ENCODE results near the gene TNIK.

The TNIK gene

DNA sequence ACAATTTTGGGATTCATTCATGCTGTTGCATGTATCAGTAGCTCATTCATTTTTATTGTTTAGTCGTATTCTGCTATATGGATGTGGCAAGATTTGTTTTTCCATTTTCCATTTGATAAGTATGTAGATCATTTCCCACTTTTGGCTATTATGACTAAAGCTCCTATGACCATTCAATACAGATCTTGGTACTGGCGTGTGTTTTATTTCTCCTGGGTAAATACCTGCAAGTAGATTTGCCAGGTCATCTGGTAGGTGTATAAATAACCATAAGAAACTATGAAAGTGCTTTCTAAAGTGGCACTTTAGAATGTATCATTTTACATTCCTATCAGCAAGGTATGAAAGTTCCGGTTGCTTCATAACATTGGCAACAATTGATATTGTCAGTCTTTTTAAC is 124.6 kb downstream of the TNIK start:
- DNase-seq = no peak

DNA sequence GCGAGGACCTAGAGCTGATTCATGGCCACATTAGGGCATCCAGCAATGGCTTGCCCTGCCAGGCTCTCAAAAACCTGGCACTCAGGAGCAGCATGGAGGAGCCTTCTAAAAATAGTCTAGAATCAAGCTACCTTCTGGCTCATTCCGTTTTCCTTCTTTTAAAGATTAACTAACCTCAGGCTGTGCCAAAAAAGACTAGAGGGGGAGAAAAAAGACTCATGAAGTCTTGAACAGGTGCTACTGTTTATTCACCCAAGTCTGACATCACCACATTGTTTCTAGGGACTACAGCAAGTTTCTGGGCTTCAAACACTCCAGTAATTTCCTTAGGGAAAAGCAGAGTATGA is 125.8 kb downstream of the TNIK start:
- no peak for DNase-seq

DNA sequence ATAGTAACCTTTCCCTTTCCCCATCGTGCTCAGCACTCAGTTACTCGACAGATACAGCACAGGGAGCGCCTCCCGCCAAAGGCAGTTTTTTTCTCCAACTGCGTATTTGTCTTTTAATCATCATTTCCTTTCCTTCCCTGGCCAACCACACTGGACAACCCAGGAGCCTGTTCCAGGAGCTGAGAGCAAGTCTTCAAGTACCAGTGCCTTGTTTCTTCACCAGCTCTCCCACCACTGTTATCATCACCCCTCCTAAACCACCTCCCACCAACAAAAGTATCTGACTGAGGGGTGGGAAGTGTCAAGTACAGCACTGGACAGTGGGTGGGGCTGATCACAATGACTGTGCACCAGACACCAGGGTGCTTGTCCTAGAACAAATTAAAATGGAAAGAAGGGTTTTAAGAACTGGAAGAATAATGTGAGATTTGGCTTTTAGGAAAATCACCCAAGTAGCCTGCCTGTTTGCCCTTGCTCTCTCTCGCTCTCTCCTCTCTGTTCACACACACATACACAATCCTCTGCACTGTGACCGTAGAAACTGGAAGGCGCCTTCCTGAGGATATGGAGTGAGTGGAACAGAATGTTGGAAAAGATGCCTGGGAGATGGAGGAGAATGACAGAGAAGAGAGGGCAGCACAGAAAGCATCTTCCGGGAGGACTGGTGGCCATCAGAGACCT is 126.3 kb downstream of the TNIK start:
- no peak for DNase-seq

DNA sequence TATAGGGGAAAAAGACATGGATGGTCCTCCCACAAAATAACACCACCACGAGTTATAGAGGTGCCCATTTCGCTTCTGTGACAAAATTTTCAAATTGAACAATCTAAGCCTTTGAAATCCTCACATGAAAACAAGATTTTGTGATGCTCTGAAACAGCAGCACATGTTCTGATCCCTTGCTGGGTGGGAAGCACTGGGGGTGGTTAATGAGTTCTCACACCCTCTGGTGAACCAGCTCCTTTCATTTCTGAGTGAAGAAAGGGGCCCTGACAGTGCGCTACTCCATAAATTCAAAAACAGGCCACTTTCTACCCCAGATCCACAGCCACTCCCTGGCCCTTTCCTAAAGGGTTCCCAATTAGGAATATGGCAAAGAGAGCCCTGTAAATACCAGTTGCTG is 129.3 kb downstream of the TNIK start:
- DNase-seq = no peak

DNA sequence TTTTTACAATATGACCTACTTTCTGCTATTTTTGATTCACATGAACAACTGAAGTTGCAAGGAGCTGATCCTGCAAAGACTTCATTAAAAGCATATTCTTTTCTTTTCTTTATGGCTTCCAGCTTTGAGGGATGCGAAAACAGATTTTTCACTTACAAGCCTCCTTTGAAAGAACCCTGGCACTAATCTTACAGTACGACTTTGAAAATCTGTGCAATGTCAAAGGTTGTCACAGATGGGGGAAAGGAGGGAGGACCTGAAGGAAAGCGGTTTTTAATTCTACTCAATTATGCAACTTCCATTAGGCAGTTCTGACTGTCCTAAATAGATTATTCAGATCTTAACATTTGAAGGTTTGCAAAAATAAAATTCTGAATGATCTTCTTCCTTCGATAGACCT is 130.5 kb downstream of the TNIK start:
- DNase-seq = no peak

DNA sequence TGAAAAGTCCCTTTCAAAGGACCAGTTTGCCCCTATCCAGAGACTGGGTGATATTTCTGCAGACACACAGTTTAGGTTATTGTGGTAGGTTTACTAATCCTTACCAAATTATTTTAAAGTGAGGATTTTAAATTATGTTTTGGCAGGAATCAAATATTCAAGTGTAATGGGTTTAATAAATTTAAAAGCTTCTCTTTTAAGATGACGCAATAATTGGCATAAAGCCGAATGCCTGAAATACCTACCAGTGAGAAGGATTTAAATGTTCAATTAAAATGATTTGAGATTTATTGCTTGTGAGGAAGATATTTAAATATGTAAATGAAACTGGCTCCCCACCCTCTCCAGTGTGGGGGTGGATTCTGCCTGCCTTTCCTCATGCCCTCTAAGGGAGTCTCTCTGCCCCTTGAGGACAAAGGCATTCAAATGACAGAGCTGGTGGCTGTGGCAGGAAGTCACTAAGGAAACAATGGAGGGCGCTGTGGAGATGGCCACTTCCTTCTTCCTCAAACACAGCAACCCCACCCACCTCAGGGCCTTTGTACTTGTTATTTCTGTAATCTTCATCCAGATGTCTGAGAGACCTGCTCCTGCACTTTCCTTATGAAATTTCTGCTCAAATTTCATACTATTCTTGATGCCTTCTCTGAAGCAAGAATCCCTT is 131.7 kb downstream of the TNIK start:
- DNase-seq = no peak

DNA sequence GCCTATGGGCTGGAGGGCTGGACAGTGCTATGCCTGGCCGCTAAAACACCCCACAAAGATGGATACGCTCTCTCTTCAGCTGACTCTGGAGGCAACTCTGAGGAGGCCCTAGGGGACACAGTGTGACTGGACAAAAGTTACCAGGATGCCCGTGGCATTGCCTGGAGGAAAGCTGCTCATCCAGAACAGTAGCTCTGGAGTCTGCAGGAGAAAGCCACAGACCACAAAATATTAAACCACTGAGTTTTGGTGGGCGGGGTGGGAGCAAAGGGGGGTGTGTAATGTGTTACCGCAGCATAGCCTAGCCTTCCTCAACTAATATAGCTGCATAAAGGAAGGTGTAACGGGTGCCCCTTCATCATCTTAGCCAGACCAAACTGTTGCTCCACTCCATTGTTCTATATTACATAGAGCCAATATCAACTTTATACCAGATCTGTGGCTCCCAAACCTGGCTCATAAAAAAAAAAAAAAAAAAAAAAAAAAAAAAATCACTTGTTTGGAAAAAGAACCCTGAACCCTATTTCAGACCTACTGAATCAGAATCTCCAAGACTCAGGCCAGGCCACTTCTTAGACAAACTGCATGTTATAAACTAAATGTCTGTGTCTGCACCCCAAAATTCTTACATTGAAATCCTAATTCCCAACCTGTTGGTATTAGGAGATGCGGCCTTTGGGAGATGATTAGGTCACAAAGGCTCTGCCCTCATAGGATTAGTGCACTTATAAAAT is 132.6 kb downstream of the TNIK start:
- DNase-seq = no peak

DNA sequence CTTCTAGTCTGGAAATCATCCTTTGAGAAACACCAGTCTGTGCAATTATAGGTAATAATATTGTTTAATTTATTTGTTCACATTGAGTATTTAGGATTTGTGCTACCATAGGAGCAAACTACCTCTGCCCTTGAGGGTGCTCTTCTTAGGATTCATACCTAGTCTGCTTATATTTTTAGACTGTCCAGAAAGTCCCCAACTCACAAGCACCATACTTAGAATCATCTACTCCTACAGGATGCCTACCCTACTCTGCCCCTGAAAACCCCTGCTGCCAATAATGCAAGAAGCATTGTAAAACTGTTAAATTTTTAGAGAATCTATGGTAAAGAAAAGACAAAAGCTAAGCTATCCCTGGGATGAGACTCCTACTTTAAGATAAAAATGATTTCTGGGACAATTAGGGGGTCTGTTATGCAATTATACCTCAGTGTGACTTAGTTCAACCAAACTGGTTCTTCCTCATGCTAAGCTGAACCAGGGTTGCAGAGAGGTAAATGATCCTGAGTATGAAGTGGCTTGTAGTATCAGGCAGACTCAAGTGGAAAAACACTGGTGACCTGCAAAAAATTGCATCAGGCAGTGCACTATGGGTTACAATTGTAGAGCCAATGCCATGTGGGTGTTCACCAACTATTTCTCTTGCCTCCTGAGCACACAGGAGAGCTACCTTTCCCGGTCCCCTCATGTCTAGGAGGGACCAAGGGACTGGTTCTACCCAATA is 133.3 kb downstream of the TNIK start:
- no peak for DNase-seq

DNA sequence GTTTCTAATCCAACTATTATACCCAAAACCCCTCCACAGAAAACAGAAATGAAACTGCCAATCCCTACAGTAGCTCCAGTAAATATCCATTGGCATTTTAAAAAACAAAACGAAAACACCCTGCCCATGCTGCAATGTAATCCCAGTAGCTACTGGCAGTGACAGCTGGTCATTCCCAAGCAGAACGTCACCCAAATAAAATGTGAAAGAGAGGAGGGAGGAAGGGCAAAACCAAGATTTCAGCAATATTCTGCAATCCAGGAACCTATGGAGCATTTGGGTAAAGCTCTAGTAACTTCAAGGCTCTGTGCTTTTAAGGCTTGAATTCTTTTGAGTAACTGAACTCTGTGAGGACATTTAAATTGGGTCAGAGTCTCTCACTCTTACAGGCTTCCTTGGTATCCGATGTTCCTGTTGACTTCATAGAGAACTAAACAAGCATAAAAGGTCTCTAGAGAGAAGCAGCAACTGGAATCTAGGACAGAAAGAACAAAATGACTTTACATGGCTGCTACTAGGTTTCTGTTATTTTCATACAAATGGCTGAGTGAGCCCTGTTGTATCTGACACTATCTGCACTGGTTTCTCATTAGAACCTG is 136.2 kb downstream of the TNIK start:
- DNase-seq = no peak

DNA sequence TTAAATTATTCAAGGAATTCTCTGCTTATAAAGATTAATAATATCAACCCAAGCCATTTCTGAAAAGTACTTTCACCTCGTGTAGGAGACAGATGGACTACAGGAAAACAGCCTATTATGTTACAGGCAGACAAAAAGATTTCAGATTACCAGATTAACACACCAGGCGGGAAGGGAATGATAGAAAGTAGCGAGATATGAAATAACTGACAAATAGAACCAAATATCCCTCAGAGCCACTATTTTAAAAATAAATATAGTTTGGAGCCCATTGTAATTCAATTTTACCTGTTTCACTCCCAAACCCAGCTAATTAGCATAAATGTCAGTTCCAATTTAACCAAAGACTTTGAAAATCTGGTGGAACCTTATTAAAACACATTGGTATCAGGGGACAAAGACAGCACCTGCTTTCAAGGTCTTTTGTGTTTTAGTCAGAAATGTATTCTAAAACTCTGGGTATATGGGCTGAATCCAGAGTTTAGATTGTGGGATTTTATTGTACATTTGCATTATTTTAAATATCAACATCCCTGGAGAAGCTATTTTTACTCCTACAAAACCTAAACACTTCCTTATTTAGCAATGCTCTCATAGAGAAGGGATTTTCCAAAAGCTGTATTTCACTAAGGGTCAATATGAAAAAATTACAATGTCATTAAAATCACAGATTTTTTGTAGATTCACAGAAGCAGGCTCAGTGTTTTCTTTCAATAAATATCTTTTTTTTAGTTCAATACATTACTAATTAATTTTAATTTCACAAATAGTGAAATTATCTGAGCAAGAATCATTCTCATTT is 138.4 kb downstream of the TNIK start:
- no peak for DNase-seq

DNA sequence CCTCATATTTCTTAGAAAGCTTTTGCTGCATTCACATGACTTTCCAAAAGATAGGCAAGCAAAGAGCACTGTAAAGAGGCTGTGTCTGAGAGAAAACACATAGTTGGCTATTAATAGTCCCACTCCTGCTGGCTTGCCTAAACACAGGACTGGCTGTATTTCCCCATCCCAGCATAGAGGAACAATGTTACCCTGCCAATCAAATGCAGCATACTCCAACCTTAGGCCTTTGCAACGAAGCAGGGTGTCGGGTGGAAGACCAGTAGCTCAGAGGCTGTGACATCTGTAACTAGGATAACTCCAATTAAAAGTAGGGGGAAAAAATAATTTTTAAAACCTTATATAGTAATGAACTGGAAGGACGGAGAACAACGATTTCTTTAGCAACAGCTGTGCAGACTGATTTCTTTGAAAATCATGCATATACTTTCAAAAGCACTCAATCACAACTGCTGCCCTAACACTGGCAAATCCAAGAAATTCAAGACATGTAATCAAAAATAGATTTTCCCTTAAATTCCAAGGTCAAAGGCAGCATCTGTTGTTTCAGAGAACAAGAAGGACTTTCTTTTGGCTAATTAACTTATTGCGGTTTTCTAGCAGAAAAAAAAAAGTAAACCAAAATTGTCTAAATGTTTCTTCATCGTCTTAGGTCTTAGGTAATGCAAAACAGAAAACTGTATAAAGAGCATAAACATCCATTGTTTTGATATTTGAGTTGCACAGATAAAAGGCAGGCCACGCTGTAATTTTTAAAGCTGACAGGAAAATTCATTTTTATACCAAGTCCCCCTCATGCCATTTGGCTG is 139.3 kb downstream of the TNIK start:
- DNase-seq = no peak

DNA sequence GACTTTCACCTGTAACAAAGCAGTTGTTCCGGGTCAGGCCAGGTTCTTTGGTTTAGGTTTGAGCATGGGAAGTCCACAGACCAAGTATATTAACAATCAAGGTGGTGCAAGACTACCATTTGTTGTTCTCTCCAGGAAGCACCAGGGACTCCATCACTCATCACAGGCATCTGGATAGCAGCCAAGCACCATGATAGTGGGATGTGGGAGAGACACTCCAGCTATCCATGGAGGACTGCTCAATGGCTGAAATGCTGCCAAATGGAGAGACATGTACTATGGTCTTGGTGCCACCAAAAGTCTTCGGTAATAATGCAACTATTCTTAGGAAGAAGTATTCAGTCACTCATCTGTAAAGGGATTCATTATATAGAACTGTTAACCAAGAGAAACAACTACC is 143.0 kb downstream of the TNIK start:
- no peak for DNase-seq

DNA sequence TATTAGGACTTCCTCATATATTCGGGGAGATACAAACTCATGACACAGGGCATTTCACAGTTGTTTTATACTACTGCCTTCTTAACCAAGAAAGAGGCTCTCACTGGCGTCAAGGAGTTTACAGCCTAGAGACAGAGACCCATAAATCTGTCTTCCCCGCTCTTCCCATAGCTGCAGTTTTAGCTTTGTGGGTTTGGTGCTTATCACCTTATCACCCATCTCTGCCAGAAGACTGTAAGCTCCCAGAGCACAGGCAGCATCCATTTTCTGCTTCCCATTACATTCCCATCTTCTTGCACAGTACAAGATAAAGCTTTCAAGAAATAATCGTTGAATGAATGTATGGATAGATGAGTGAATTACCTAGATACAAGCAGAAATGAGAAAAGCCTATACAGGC is 144.3 kb downstream of the TNIK start:
- no peak for DNase-seq

DNA sequence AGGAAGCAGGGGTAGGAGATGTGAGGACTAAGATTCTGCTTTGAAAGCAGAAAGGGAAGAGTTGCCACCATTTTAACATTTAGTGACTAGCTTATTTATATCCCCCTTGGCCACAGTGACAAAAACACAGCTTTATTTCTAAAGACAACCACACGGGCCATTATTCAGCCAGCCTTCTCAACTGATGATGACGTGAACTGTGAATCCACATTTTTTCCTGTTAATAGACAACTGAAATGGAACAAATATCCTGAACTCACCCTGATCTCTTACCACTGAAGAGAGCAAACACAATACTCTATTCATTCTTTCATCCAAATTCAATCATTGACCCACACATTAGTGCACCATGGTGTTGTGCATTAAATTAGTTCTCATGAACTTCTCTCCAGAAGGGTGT is 145.1 kb downstream of the TNIK start:
- DNase-seq = no peak

DNA sequence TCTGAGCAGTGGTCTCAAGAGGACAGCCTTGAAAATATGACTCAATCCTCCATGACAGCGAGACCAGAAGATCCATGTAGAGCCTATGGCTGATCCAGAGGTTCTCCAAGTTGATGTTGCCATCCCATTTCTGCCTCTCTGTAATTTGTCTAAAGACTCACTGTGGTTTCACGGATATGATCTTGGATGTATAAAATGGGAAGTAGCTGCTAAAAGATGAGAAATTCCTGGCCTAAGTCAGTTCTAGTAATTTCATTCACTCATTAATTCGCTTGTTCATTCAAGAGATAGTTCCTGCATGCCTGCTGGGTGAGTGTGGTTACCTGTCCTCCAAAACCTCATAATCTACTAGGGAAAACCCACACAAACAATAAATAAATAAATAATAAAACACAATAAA is 145.9 kb downstream of the TNIK start:
- DNase-seq = no peak

DNA sequence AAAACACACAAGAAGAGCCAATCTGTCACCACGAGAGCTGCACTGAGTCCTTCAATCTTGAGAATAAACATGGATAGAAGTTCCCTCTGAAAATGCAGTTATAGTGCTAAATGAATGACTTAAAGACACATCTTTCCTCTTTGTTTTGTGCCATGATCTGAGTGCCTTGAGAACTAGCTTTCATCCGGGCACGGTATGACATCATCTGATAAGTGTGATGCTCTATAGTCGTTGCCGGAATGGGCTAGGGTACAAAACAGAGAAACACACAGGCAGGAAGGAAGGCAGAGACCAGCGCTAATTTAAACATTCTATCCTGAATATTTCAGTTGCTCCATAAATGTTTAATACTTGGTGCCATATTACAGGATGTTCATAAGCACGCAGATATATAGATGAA is 146.5 kb downstream of the TNIK start:
- DNase-seq = no peak

DNA sequence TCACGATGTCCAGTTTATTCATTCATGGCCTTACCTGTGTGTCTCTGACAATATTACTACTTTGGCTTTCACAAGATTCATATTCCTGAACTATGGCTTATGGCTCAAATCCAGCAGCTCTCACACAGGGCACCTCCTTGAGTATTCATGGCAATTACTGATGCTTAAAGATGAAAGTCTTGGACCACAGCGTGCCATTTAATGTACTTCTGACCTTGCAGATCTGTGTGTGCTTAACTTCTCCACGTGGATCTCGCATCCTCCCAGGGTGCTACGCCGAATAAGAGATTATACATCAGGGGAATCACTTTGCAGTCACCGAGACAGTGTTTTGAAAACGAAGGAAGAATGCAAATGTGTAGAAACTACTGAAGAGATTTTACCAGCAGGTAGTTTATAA is 147.5 kb downstream of the TNIK start:
- no peak for DNase-seq

DNA sequence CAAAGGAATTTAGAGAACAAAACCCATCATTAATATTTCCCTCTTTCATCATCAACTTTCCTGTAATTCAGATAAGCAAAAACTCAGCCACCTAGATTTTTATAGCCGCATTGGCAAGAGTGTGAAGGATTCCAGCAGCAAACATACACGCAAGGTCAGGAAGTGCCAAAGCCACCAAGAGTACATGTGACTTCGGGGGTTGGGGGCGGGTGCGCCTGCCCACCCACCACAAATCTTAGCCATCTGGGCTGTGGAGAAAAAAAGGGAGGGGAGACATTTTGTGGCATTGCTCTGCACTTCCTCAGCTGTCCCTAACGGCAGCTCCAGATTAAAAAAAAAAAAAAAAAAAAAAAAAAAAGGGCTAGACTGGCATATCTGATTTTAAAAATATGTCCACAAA is 148.4 kb downstream of the TNIK start:
- DNase-seq = no peak

DNA sequence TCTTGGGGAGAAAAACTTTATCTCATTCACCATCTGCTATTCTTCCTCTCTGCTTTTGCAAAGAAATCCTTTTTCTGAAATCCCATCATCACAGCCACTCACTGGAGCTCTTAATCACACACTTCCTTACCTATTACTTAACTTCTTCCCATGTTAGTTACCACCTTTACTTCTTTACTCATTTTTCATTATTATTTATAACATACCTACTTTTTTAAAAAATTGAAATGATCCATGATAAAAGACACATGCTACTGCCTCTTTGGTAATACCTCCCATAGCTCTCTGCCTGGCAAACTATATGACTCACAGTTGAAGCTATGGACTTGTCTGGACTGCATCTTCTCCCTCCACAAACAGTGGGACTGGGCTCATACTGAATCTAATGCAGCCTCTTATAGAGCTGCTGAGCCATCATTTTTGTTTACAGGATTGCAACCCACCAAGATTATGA is 150.3 kb downstream of the TNIK start:
- no peak for DNase-seq

DNA sequence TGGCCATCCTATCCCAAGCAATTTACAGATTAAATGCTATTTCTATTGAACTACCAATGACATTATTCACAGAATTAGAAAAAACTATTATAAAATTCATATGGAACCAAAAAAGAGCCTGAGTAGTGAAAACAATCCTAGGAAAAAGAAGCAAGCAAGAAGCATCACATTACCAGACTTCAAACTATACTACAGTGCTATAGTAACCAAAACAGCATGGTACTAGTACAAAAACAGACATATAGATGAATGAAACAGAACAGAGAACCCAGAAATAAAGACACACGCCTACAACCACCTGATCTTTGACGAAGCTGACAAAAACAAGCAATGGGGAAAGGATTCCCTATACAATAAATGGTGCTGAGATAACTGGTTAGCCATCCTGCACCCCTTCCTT is 152.2 kb downstream of the TNIK start:
- no peak for DNase-seq

DNA sequence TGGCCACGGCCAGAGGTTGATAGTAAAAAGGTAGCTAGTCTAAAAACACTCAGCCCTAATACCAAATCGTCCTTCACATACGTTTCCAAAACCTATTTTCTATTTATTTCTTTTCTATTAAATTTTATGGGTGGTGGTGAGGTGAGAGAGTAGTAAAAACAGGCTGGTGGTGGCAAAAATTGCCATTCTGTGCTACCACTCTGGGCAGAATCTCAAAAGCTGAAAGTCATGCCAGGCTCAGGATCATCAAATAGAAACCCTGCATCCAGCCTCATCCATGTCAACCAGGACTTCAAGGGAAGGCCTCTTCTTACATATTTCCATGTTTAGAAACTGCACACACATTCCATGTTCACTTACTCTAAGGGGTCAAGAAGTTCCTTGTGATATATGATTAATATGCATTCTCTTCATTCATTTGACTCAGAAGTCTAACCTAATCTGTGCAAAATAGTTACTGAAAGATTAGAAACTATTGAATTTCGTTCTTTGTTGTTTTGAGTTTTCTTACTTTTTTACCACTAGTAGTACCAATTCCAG is 153.1 kb downstream of the TNIK start:
- DNase-seq = no peak

Measured in NCI-H526 treated with DMSO at 0.1 percent for 48 hours (cell line).